Neutrophil (primary cell): ENCODE measurements around the gene ACBD6.

Experiments used
- H3K27ac ChIP-seq: fragments of 200-600 bp; sonication (generic); 2 replicates; pipeline ENCODE4 v1.5.1; 2016; ENCODE audit warnings: mild to moderate bottlenecking, moderate library complexity
- H3K27me3 ChIP-seq: fragments of 200-600 bp; sonication (generic); 2 replicates; pipeline ENCODE4 v1.6.0; 2016; ENCODE audit warnings: mild to moderate bottlenecking
- H3K36me3 ChIP-seq: fragments of 200-600 bp; sonication (generic); 2 replicates; pipeline ENCODE4 v1.5.1; 2017
- H3K4me1 ChIP-seq, 2 experiments: fragments of 200-600 bp in 1 of 2; sonication (generic) in 1 of 2; 1 replicate in 1 of 2; 2 replicates in 1 of 2; pipeline versions ENCODE4 v1.5.1 to v1.6.1; 2013 to 2016; ENCODE audit warnings: low read depth in 1 of 2, low read length in 1 of 2, mild to moderate bottlenecking in 1 of 2, moderate library complexity in 1 of 2; ENCODE audit not compliant: control insufficient read depth in 1 of 2, insufficient read depth in 1 of 2
- H3K4me3 ChIP-seq, 2 experiments: fragments of 200-600 bp in 1 of 2; sonication (generic) in 1 of 2; 1 replicate in 1 of 2; 2 replicates in 1 of 2; pipeline ENCODE4 v1.5.1; 2013 to 2016; ENCODE audit warnings: low read depth in 1 of 2, low read length in 1 of 2, mild to moderate bottlenecking in 1 of 2, moderate library complexity in 1 of 2
- H3K9me3 ChIP-seq: fragments of 200-600 bp; sonication (generic); 2 replicates; pipeline ENCODE4 v1.5.1; 2016
- TF ChIP-seq, protein P1 (sequence below): fragments of 200-600 bp; sonication (generic); IDR thresholded peaks from 2 replicates; pipeline ENCODE4 v1.5.1; 2016; ENCODE audit warnings: antibody characterized with exemption

Gene ACBD6

DNA sequence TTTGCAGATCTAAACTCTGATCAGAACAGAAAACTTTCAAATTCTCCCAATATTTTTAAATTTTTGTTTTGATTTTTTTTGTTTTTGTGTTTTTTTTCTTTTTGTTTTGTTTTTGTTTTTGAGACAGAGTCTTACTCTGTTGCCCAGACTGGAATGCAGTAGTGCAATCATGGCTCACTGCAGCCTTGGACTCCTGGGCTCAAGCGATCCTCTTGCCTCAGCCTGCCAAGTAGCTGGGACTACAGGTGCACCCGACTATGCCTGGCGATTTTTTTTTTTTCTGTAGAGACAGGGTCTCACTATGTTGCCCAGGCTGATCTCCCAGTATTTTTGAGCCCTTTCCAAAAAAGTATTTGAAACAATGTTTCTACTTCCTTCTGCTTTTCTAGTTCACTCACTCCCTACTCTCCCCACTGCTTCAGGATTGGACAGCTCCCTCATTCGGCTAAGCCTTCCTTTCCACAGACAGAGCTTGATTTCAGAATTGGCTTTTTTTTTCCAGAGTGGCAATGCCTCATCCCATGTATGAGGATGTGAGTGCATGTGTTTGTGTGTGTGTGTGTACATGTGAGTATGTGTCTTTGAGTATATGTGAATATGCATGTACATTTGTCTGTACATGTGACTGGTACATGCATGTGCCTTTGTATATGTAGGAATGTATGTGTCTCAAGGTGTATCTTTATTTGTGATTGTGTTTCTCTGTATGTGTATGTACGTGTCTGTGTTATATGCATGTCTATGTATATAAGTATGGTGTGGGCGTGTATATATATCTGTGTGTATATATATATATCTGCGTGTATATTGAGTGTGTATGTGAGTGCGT is 260.4 kb downstream of the ACBD6 start:
- Histone ChIP-seq H3K4me1 (peaks cover 8 to 11% of the 10 kb centered on the region in 2 experiments), H3K36me3 (no peaks in the 10 kb centered on the region), H3K4me3 (no peak overlapping the region), H3K27ac (no peak overlapping the region), H3K27me3 (peaks cover 70% of the 10 kb centered on the region), H3K9me3 (no peaks in the 10 kb centered on the region)
- TF ChIP-seq, protein P1, sequence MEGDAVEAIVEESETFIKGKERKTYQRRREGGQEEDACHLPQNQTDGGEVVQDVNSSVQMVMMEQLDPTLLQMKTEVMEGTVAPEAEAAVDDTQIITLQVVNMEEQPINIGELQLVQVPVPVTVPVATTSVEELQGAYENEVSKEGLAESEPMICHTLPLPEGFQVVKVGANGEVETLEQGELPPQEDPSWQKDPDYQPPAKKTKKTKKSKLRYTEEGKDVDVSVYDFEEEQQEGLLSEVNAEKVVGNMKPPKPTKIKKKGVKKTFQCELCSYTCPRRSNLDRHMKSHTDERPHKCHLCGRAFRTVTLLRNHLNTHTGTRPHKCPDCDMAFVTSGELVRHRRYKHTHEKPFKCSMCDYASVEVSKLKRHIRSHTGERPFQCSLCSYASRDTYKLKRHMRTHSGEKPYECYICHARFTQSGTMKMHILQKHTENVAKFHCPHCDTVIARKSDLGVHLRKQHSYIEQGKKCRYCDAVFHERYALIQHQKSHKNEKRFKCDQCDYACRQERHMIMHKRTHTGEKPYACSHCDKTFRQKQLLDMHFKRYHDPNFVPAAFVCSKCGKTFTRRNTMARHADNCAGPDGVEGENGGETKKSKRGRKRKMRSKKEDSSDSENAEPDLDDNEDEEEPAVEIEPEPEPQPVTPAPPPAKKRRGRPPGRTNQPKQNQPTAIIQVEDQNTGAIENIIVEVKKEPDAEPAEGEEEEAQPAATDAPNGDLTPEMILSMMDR, result no peak

DNA sequence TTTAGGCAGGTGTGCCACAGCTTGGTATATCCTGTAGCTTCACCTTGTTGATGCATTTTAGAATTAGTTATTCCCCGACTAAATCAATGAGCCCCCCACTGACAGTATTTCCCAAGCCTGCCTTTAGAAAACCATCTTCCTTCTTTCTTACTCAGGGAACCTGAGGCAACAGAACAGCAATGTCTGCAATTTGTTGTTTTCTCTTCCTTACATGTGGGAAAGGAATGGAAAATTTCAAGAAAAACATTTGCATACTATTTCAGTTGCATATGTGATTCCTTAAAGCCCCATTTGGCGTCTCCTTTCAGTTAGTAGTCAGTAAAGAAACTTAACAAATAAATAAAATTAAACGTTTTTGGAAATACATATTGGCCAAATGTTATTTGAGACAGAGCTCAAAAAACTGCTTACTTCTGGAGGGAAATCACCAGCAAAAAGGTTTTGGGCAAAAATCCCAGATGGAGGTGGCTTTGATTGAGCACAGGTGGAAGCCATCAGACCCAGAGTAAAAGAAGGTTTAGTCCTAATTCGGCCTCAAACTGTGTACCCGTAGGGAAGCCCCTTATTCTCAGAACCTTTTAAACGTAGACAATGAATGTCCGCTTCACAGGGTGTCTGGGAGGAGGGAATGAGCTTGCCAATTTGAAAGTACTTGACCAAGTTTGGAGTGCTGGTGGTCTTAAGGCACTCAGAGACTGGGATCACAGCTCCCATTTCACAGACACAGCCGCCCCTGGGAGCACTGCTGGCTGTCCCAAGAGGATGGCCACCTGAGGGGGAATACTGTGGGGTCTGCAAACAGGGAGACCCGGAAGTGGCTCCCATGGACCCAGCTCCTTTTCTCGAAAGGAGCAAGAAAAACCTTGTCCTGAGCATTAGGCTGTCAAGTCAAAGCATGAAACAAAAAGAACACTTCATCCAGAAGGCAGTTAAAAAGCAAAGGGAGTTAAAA is 263.0 kb downstream of the ACBD6 start:
- TF ChIP-seq, protein P1, result no peak
- Histone ChIP-seq H3K27ac (no peak overlapping the region), H3K4me1 (peaks cover 21 to 27% of the 10 kb centered on the region in 2 experiments), H3K9me3 (no peaks in the 10 kb centered on the region), H3K36me3 (no peaks in the 10 kb centered on the region), H3K4me3 (no peak overlapping the region), H3K27me3 (peaks cover 95% of the 10 kb centered on the region)

DNA sequence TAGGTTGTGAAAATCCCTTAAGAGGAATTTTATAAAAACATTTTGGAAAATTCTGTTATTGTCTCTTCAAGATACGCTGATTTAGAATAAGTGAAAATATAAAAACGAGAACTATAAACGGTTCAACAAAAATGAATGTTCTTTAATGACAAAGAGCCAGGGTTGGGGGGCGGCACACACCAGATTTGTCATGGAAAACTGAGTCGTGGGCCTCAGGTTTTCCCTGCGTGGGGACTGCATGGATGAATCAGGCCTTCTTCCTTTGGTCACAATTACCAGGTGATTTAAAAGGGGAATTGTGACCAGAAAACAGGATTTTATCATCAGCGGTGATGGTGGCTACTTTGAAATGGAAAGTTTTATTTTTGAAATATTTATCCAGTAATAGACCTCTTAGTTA is 263.7 kb downstream of the ACBD6 start:
- Histone ChIP-seq H3K36me3 (no peaks in the 10 kb centered on the region), H3K9me3 (no peaks in the 10 kb centered on the region), H3K4me3 (no peak overlapping the region), H3K27ac (no peak overlapping the region), H3K27me3 (peaks cover 100% of the 10 kb centered on the region), H3K4me1 (peaks cover 28 to 35% of the 10 kb centered on the region in 2 experiments)
- TF ChIP-seq, protein P1, result no peak
